Body of pancreas (tissue), 4 donors: ENCODE results near the gene NSG1. TPM values are rescaled to one million over a fixed set of nuclear protein-coding genes. Genes with fewer than 3 reads are reported as not detected.

Source experiments
- ATAC-seq: fragments of 150-250 bp; one replicate; pipeline ENCODE4 v1.9.1; 2016
- DNase-seq, 4 donors: peaks; one replicate each; pipeline ENCODE4 v3.0.0-alpha.2; 2019
- H3K27ac ChIP-seq, 4 donors: fragments of 200-600 bp; sonication (generic); 1 replicate in 3 of 4; 2 replicates in 1 of 4; pipeline versions ENCODE4 v1.5.1 to v1.6.1; 2016 to 2019; ENCODE audit warnings: mild to moderate bottlenecking in 1 of 4, mixed read lengths in 1 of 4, moderate library complexity in 1 of 4
- H3K27me3 ChIP-seq, 2 donors: fragments of 200-600 bp; sonication (generic); one replicate each; pipeline ENCODE4 v1.6.0; 2016; ENCODE audit warnings: mild to moderate bottlenecking in 1 of 2
- H3K36me3 ChIP-seq, 2 donors: fragments of 200-600 bp; sonication (generic); replicated peaks in 1 of 2; 2 replicates each; pipeline ENCODE4 v1.5.1; 2016; ENCODE audit warnings: low read depth in 2 of 2; ENCODE audit not compliant: insufficient read depth in 1 of 2
- H3K4me1 ChIP-seq: fragments of 200-600 bp; sonication (generic); one replicate; pipeline ENCODE4 v1.6.0; 2016
- H3K4me3 ChIP-seq, 2 donors: fragments of 200-600 bp; sonication (generic); 1 replicate in 1 of 2; 2 replicates in 1 of 2; pipeline ENCODE4 v1.5.1; 2016 to 2019
- H3K9me3 ChIP-seq, 3 donors: fragments of 200-600 bp; sonication (generic); 1 replicate in 2 of 3; 2 replicates in 1 of 3; pipeline ENCODE4 v1.5.1; 2016
- POLR2A ChIP-seq, 3 donors: fragments of 450-650 bp; IDR thresholded peaks; one replicate each; pipeline ENCODE4 v1.6.1; 2016; ENCODE audit warnings: antibody characterized with exemption in 3 of 3, mild to moderate bottlenecking in 2 of 3
- WGBS, 2 donors: methylation state at CpG; one replicate each; pipeline ENCODE4 v1.1.5; 2017; 5-methylcytosine and 5-hydroxymethylcytosine counted together
- intact Hi-C: fragments of 100-400 bp; cut with DNase I; formaldehyde crosslinking; loops from one replicate; pipeline ENCODE4 v1.15.1; 2023
- total RNA-seq, 2 donors: library from RNA; depleted of rRNA; stranded (reverse); fragments of >200 nt; gene quantifications; one replicate each; pipeline ENCODE4 v1.1.0, GENCODE V29; 2016
- TF ChIP-seq, protein P1 (sequence below), 7 experiments: fragments of 450-650 bp in 4 of 7; fragments of 200-600 bp in 3 of 7; sonication (generic) in 3 of 7; IDR thresholded peaks; one replicate each; pipeline ENCODE4 v1.5.1; 2016 to 2019; ENCODE audit warnings: antibody characterized with exemption in 7 of 7

Gene NSG1
- total RNA-seq, 2 donors from 2014 or later, result 0.78 to 1.3 TPM

DNA sequence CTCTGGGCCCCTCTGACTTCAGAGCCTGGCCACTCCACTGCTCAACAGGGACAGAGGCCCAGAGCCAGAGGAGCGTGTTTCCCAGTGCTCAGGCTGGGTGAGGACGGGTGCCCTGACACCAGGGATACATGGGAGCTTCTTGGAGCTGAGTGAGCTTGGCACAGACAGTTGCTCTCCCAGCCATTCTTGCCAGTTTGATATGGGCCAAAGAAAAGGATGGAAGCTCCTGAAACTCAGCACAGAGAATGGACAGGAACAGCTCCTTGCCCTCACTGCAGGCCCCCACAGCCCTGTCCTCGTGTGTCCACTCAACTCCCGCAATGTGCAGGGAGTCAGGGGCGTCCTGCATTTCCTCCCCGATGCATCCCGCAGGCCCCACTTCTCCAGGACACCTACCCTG lies 38.8 kb downstream of the NSG1 start:
- no peaks in the 10 kb centered on the region for H3K27me3 ChIP-seq
- no peak overlapping the region for H3K27ac ChIP-seq
- H3K36me3 ChIP-seq, result peaks cover 0 to 18% of the 10 kb centered on the region in 2 donors
- no peaks in the 10 kb centered on the region for H3K4me1 ChIP-seq
- ATAC-seq, result no peak
- WGBS, 2 donors, result 93 to 94% methylated on average over 7 of the region's 7 CpGs
- intact Hi-C loops, result no loop called here
- no peaks in the 10 kb centered on the region for H3K9me3 ChIP-seq
- H3K4me3 ChIP-seq, result no peak overlapping the region
- no peak for DNase-seq
- TF ChIP-seq, protein P1, sequence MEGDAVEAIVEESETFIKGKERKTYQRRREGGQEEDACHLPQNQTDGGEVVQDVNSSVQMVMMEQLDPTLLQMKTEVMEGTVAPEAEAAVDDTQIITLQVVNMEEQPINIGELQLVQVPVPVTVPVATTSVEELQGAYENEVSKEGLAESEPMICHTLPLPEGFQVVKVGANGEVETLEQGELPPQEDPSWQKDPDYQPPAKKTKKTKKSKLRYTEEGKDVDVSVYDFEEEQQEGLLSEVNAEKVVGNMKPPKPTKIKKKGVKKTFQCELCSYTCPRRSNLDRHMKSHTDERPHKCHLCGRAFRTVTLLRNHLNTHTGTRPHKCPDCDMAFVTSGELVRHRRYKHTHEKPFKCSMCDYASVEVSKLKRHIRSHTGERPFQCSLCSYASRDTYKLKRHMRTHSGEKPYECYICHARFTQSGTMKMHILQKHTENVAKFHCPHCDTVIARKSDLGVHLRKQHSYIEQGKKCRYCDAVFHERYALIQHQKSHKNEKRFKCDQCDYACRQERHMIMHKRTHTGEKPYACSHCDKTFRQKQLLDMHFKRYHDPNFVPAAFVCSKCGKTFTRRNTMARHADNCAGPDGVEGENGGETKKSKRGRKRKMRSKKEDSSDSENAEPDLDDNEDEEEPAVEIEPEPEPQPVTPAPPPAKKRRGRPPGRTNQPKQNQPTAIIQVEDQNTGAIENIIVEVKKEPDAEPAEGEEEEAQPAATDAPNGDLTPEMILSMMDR (IDR thresholded peaks at IDR 0.05), result no peak

DNA sequence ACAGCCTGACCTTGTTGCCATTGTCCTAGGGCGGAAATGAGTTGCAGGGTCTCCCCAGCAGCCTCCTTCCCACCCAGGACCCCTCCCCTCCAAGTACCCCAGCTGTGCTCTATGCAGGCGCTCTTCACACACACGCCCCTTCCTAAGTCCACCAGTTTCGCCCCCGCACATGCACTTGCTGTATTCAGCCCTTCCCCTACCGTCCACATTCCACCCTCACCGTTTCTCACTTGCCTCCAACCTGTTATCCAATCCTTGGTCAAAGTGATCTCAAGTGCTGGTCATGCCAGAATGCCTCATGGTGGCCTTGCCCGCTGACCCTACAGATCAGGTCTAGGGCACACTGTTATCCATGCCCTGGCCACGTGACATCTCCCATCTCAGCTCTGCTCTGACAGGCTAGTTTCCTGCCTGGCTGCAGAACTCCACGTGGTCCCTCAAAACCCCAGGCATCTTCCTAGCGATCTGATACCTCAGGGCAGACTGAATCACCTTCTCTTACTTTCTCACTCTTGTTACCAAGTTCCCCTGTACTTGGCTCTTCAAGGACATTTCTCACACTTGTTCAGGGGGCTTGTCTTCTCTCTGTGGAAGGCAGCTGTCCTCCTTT lies 39.7 kb downstream of the NSG1 start:
- DNase-seq, result no peak

DNA sequence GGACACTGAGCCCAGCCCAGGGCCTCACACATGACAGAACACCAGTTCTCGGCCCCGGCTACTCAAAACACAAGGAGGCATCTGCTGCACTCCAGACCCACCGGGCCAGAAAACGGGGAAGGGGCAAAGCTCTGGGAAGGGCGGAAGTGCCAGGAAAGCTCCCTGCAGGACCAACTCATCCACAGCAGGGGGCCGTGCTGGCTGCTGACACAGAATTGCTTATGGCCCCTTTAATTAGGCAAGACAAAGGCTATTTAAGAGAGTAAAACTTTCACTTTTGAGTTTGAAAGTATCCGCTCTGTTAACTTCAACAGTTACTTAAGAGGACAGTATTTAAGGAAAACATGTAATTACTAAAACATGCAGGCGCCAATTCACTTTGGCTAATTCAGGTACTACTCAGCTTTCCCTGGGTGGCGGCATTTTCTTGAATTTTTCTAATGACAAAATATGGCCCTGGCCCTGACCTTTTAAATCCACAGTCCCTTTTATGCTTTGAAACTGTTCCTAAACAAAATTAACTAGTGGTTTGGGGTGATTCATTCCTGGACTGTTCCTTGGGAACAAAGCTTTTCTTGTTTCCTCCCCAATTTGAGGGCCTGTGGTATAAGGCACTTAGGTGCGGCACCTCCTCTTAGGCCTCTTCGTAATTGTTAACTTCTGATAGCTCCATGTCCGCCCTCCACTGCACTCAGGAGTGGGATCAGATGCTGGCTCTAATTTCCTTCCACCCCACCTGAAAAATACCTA lies 40.4 kb downstream of the NSG1 start:
- Histone ChIP-seq H3K27ac (no peak overlapping the region), H3K9me3 (no peaks in the 10 kb centered on the region), H3K36me3 (peaks cover 0 to 11% of the 10 kb centered on the region in 2 donors), H3K27me3 (no peaks in the 10 kb centered on the region), H3K4me3 (no peak overlapping the region), H3K4me1 (no peaks in the 10 kb centered on the region)
- WGBS, 2 donors, result 92 to 93% methylated on average over 12 of the region's 12 CpGs
- ATAC-seq, result no peak
- intact Hi-C loops, result no loop called here
- no peak for DNase-seq
- TF ChIP-seq, protein P1 (IDR thresholded peaks at IDR 0.05), result no peak
- no peak for TF ChIP-seq POLR2A (IDR thresholded peaks at IDR 0.05)

More for the DNA sequence above, 39.7 kb downstream of the NSG1 start:
- 81 to 91% methylated on average over 11 of the region's 11 CpGs for WGBS, 2 donors
- Histone ChIP-seq H3K27ac (no peak overlapping the region), H3K9me3 (no peaks in the 10 kb centered on the region), H3K4me1 (no peaks in the 10 kb centered on the region), H3K4me3 (no peak overlapping the region), H3K36me3 (peaks cover 0 to 16% of the 10 kb centered on the region in 2 donors), H3K27me3 (no peaks in the 10 kb centered on the region)
- ATAC-seq, result no peak
- intact Hi-C loops, result no loop called here
- TF ChIP-seq POLR2A (IDR thresholded peaks at IDR 0.05), result no peak
- TF ChIP-seq, protein P1 (IDR thresholded peaks at IDR 0.05), result no peak

DNA sequence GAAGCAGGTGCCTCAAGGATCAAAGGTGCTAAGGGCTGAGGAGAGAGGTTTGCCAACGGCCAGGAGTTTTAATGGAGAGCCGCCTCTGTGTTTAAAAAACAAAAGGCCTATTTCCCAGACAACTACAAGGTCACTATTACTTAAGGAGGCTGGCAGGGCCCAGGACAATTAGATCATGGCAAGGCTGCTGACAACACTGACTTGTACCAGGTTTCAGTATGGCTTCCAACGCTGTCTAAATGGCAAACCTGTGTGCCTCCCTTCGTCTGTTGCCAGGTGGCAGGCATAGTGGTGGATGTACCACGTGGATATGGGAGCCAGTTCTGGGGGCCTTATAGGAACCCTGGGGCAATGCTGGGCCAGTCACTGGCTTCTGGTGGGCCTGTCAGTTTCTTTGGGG lies 41.0 kb downstream of the NSG1 start:
- intact Hi-C loops, result no loop called here
- DNase-seq, result no peak
- Histone ChIP-seq H3K27me3 (no peaks in the 10 kb centered on the region), H3K27ac (no peak overlapping the region), H3K9me3 (no peaks in the 10 kb centered on the region), H3K4me3 (no peak overlapping the region), H3K36me3 (peaks cover 5 to 9% of the 10 kb centered on the region in 2 donors), H3K4me1 (no peaks in the 10 kb centered on the region)
- no peak for ATAC-seq
- TF ChIP-seq, protein P1 (IDR thresholded peaks at IDR 0.05), result no peak
- TF ChIP-seq POLR2A (IDR thresholded peaks at IDR 0.05), result no peak
- WGBS, 2 donors, result 76 to 86% methylated on average over 5 of the region's 5 CpGs
